SU-DHL-6 (cell line): ENCODE results near the gene FRA10AC1.

ENCODE experiments used
- H2AFZ ChIP-seq: fragments of 200-600 bp; sonication (generic); 2 replicates; pipeline ENCODE4 v1.6.1; 2014; ENCODE audit warnings: low read depth, mild to moderate bottlenecking, moderate library complexity, mixed read lengths, antibody characterized with exemption, low read length; ENCODE audit not compliant: severe bottlenecking
- H3F3A ChIP-seq: fragments of 200-600 bp; shearing (Covaris generic); 2 replicates; pipeline ENCODE4 v1.6.0; 2016; ENCODE audit warnings: antibody characterized with exemption, mild to moderate bottlenecking; ENCODE audit not compliant: insufficient read depth
- H3K27ac ChIP-seq: fragments of 200-600 bp; sonication (generic); 2 replicates; pipeline ENCODE4 v1.5.1; 2016; ENCODE audit warnings: low read depth, mild to moderate bottlenecking, low read length, moderate library complexity, mixed read lengths
- H3K27me3 ChIP-seq: fragments of 200-600 bp; sonication (generic), shearing (Covaris generic); 2 replicates; pipeline ENCODE4 v1.6.0; 2014; ENCODE audit warnings: mild to moderate bottlenecking, low read length
- H3K36me3 ChIP-seq: fragments of 200-600 bp; sonication (generic); 2 replicates; pipeline ENCODE4 v1.6.1; 2014; ENCODE audit warnings: mild to moderate bottlenecking, low read length, mixed read lengths
- H3K4me2 ChIP-seq: fragments of 300-600, 200-600 bp; shearing (Covaris generic), sonication (generic); 2 replicates; pipeline ENCODE4 v1.6.0; 2014; ENCODE audit warnings: low read length, low read depth, mild to moderate bottlenecking; ENCODE audit not compliant: poor library complexity, severe bottlenecking
- H3K4me3 ChIP-seq: fragments of 200-600 bp; sonication (generic); 2 replicates; pipeline ENCODE4 v1.5.1; 2014; ENCODE audit warnings: antibody characterized with exemption, low read length, mild to moderate bottlenecking, mixed read lengths; ENCODE audit not compliant: insufficient read depth, poor library complexity, severe bottlenecking
- H3K79me2 ChIP-seq: fragments of 200-600 bp; sonication (generic); 2 replicates; pipeline ENCODE4 v1.6.1; 2014; ENCODE audit warnings: mild to moderate bottlenecking, low read length, moderate library complexity; ENCODE audit not compliant: insufficient read depth
- H3K9ac ChIP-seq: fragments of 200-600 bp; sonication (generic); 2 replicates; pipeline ENCODE4 v1.7.0; 2014; ENCODE audit warnings: mild to moderate bottlenecking, low read length
- H3K9me2 ChIP-seq: fragments of 200-600 bp; sonication (generic); replicated peaks from 2 replicates; pipeline ENCODE4 v1.6.1; 2014; ENCODE audit warnings: low read length; ENCODE audit not compliant: insufficient read depth
- H3K9me3 ChIP-seq: fragments of 200-600 bp; sonication (generic); 2 replicates; pipeline ENCODE4 v1.6.1; 2014; ENCODE audit warnings: low read length, mixed read lengths; ENCODE audit not compliant: insufficient read depth
- H4K20me1 ChIP-seq: fragments of 200-600 bp; sonication (generic); 2 replicates; pipeline ENCODE4 v1.6.1; 2014; ENCODE audit warnings: low read depth, mild to moderate bottlenecking, antibody characterized with exemption, low read length, moderate library complexity, mixed read lengths
- EZH2phosphoT487 ChIP-seq: fragments of 200-600 bp; sonication (generic), shearing (Covaris generic); conservative IDR thresholded peaks from 2 replicates; pipeline ENCODE4 v1.6.1; 2018; ENCODE audit warnings: mild to moderate bottlenecking, antibody characterized with exemption, low read length, moderate library complexity, mixed read lengths
- TF ChIP-seq, protein P1 (sequence below): fragments of 200-600 bp; sonication (generic); IDR thresholded peaks from one replicate; pipeline ENCODE4 v1.5.1; 2017; ENCODE audit warnings: antibody characterized with exemption, mild to moderate bottlenecking, low read length, moderate library complexity; ENCODE audit not compliant: insufficient read depth, poor library complexity, severe bottlenecking

Gene FRA10AC1

DNA sequence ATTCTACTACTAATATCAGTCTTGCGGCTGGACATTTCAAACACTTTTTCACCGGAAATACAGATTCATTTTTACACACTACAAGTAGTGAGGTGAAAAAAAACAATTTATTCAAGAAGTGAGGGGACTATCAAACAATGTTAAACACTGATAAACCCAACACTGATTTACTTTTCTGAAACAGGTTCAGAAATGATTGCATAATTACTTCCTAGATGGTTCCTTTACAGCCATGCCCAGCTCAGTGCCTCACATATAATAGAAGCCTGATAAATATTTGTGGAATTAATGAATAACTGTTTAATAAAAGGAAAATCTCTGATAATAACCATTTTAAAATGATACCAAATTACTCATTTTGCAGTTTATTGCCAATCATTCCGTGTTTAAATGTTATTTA is 34.6 kb downstream of the FRA10AC1 start:
- Histone ChIP-seq H3K9ac (no peak overlapping the region), H4K20me1 (no peaks in the 10 kb centered on the region), H3K9me3 (no peaks in the 10 kb centered on the region), H3K27me3 (no peaks in the 10 kb centered on the region), H3K36me3 (peaks cover 44% of the 10 kb centered on the region; the same call in 1 of the 2 replicates), H2AFZ (no peak overlapping the region), H3K9me2 (no peaks in the 10 kb centered on the region), H3K4me3 (no peak overlapping the region), H3K4me2 (no peak overlapping the region), H3F3A (no peaks in the 10 kb centered on the region), H3K79me2 (no peaks in the 10 kb centered on the region), H3K27ac (no peak overlapping the region)
- TF ChIP-seq EZH2phosphoT487, result no peak
- TF ChIP-seq, protein P1, sequence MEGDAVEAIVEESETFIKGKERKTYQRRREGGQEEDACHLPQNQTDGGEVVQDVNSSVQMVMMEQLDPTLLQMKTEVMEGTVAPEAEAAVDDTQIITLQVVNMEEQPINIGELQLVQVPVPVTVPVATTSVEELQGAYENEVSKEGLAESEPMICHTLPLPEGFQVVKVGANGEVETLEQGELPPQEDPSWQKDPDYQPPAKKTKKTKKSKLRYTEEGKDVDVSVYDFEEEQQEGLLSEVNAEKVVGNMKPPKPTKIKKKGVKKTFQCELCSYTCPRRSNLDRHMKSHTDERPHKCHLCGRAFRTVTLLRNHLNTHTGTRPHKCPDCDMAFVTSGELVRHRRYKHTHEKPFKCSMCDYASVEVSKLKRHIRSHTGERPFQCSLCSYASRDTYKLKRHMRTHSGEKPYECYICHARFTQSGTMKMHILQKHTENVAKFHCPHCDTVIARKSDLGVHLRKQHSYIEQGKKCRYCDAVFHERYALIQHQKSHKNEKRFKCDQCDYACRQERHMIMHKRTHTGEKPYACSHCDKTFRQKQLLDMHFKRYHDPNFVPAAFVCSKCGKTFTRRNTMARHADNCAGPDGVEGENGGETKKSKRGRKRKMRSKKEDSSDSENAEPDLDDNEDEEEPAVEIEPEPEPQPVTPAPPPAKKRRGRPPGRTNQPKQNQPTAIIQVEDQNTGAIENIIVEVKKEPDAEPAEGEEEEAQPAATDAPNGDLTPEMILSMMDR, result no peak

DNA sequence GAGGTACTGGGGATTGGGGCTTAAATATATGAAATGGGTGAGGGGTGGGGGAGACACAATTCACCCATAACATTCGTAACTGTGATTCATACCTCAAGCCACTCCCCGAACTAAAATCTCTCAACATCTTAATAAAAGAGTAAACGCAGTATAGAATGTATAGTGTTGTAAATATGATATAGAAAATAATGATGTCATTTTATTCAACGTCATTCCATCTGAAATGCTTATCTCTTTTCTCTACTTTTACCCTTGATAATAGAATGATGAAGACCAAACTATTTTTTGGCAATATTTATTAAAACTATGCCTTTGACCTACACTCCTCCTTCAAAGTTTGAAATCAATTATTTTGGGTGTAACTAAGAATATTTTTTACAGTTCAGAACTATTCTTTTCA is 36.4 kb downstream of the FRA10AC1 start:
- no peaks in the 10 kb centered on the region for H3K9me3 ChIP-seq

DNA sequence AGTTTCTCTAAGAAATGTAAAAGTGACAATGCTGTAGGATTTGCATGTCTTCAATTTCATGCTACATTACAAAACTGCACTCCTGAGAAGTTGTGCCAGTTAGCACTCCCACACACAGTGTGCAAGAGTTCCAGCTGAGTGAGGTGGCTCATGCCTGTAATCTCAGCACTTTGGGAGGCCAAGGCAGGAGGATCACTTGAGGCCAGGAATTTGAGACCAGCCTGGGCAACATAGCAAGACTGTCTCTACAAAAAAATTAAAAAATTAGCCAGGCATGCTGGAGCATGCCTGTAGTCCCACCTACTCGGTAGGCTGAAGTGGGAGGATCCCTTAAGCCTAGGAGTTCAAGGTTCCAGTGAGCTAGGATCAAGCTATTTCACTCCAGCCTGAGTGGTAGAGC is 44.6 kb downstream of the FRA10AC1 start:
- no peak overlapping the region for H3K4me3 ChIP-seq
- no peaks in the 10 kb centered on the region for H3F3A ChIP-seq
- no peak overlapping the region for H3K4me2 ChIP-seq
- no peaks in the 10 kb centered on the region for H3K9me3 ChIP-seq
- H3K9me2 ChIP-seq, result no peaks in the 10 kb centered on the region
- H3K9ac ChIP-seq, result no peak overlapping the region
- no peaks in the 10 kb centered on the region for H4K20me1 ChIP-seq
- no peak overlapping the region for H2AFZ ChIP-seq
- H3K27ac ChIP-seq, result no peak overlapping the region
- H3K79me2 ChIP-seq, result no peaks in the 10 kb centered on the region
- H3K27me3 ChIP-seq, result no peaks in the 10 kb centered on the region
- no peak for TF ChIP-seq EZH2phosphoT487
- TF ChIP-seq, protein P1, result no peak
- no peaks in the 10 kb centered on the region for H3K36me3 ChIP-seq

More for the DNA sequence above, 36.4 kb downstream of the FRA10AC1 start:
- TF ChIP-seq, protein P1, result no peak
- TF ChIP-seq EZH2phosphoT487, result no peak
- H3K36me3 ChIP-seq, result peaks cover 37% of the 10 kb centered on the region; the same call in 1 of the 2 replicates
- no peaks in the 10 kb centered on the region for H3K27me3 ChIP-seq
- H3K27ac ChIP-seq, result no peak overlapping the region
- H3K9ac ChIP-seq, result no peak overlapping the region
- no peaks in the 10 kb centered on the region for H4K20me1 ChIP-seq
- no peak overlapping the region for H2AFZ ChIP-seq
- no peak overlapping the region for H3K4me2 ChIP-seq
- no peaks in the 10 kb centered on the region for H3F3A ChIP-seq
- no peaks in the 10 kb centered on the region for H3K9me2 ChIP-seq
- H3K4me3 ChIP-seq, result no peak overlapping the region
- no peaks in the 10 kb centered on the region for H3K79me2 ChIP-seq
